Vagina (tissue), 2 donors: Measurements from ENCODE around the gene TMA7.

Experiments used
- CTCF ChIP-seq, 3 experiments: fragments of 450-650 bp in 2 of 3; fragments of 200-600 bp in 1 of 3; sonication (generic) in 1 of 3; IDR thresholded peaks; one replicate each; pipeline ENCODE4 v1.5.1; 2017 to 2019; ENCODE audit warnings: antibody characterized with exemption in 3 of 3, mild to moderate bottlenecking in 2 of 3, moderate library complexity in 2 of 3
- POLR2A ChIP-seq, 2 donors: fragments of 450-650 bp; IDR thresholded peaks; one replicate each; pipeline ENCODE4 v1.6.1; 2017; ENCODE audit warnings: antibody characterized with exemption in 2 of 2, mild to moderate bottlenecking in 2 of 2, moderate library complexity in 2 of 2
- POLR2AphosphoS5 ChIP-seq, 2 donors: sonication (generic); formaldehyde crosslinking; IDR thresholded peaks; one replicate each; pipeline ENCODE4 v1.9.0; 2017; ENCODE audit warnings: antibody characterized with exemption in 2 of 2, mild to moderate bottlenecking in 2 of 2, low read depth in 1 of 2; ENCODE audit not compliant: insufficient read depth in 1 of 2

GRCh38 chr3:48456456-48456855 lies 16.4 kb downstream of the TMA7 start:
- TF ChIP-seq CTCF (IDR thresholded peaks at IDR 0.05), result no peak
- TF ChIP-seq POLR2AphosphoS5 (IDR thresholded peaks at IDR 0.05; ENCODE audit: insufficient read depth in 1 of 2, low read depth in 1 of 2), result no peak
- no peak for TF ChIP-seq POLR2A (IDR thresholded peaks at IDR 0.05)
